GM19238 (cell line): ENCODE data around the gene PHTF2.
"Not testable (repeated sequence)": the region's sequence is repeated elsewhere in the genome, so short reads cannot be mapped to it uniquely, and the experiment has no call there.

Experiments
- DNase-seq: peaks from one replicate; pipeline ENCODE4 v3.0.0; 2011; ENCODE audit warnings: low spot score; ENCODE audit not compliant: insufficient read length

The PHTF2 gene

DNA sequence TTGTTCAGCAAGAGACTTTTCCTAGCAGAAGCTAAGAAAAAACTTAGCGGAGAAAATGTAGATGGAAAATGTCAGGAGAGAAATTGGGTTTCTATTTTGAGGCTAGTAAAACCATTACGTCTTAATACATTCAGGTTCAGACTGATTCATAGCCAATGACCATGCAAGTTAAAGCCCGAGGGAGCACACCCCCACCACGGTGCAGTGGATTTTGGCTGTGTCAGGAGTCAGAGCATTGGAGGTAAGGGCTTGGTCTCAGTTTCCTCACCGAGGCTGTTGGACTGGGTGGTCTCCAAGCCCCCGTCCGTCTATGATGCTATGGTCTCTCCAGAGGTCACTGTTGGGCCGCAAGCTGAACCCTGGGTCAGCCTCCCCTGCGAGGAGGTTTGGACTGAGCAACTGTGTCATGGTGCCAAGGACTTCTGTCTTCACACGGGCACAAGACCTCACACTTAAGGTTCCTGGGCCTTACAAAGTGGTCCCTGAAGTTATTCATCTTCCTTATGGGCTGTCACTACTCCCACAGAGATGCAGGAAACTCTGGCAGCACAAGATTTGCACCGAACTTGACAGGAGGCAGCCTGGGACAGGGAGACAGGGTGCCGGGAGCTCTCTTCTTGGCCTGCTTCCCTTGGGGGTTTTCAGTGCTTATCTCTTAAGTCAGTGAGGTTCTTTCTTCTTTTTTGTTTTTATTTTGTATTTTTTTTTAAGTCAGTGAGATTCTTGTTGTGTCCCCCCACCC, 186.8 kb downstream of the PHTF2 start:
- no peak for DNase-seq

DNA sequence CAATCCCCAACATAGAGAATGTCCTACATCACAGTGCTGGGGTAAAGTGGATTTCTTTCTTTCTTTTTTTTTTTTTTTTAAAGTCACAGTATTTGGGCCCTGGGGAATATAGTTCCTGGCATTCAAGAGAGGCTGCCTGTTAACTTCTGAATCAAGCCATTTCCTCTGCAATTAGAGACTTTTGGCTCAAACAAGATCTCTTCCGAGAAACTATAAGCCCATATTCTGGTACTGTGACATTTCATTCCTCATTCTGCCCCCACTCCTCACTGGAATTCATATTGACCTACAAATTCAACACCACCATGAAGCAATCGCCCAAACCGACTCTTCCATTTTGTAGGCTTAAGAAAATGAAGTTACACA, 187.4 kb downstream of the PHTF2 start:
- DNase-seq, result no peak

DNA sequence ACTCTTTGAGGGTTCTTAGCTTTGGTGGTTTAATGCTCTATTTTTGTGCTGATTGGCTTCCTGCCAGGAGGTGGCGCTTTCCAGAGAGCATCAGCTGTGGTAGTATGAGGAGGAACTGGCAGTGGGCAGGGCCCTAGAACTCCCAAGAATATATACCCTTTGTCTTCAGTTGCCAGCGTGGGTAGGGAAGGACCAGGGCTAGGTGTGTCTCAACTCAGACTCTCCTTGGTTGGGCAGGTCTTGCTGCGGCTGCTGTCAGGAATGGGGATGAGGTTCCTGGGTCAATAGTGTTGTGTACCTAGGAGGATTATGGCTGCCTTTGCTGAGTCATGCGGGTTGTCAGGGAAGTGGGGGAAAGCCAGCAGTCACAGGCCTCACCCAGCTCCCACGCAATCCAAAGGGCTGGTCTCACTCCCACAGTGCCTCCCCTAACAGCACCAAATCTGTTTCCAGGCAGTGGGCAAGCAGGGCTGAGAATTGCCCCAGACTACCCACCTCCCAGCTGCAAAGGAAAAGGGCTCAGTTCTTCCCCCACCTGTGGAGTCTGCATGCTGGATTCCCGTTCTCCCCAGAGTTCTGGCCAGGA, 191.5 kb downstream of the PHTF2 start:
- DNase-seq, result no peak

DNA sequence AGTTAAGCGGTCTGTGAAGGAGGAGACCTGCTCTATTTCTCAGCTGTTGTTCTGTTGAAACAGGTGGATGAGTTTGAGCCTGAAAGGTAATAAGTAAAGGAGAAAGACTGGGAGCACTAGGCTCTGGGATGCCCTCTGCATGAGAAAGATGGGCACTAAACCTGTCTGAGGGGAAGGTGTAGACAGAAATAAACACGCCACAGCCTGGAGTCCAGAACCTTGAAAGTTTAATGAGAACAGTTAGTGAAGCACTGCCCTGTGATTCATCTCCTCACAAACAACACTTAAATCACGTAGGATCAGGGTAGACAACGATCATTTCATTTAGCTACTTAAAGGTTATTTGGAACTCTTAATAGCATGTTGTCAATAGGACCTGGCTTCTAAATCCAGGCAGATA, 193.1 kb downstream of the PHTF2 start:
- DNase-seq, result no peak

DNA sequence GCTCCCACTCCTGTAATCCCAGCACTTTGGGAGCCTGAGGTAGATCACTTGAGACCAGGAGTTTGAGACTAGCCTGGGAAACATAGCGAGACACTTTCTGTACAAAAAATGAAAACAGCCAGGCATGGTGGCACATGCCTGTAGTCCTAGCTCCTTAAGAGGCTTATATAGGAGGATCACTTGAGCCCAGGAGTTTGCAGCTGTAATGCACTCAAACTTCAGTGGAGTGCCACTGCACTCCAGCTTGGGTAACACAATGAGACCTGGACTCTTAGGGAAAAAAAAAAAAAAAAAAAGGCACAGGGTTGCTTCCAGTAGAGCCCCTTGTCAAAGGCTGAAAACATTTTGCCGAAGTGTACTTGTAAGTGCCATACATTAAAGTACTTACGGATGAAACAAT, 195.3 kb downstream of the PHTF2 start:
- no peak for DNase-seq

DNA sequence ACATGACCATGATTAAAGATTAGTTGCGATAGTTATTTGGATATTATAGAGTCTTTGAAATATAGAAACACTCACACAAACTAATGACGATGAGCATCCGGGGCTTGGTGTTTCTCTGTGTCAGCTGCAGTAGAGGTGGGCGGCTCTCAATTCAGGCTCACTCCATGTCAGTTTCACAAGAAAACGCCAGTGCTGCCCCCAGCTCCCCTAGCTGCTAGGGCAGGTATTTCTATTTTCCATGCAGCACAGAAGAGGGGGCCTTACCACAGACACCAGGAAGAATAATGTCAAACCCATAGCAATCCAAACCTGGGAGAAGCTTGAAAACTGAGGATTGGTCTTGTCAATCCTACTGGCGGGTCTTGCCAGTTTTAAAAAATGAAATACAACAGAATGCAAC, 197.1 kb downstream of the PHTF2 start:
- DNase-seq, result no peak

DNA sequence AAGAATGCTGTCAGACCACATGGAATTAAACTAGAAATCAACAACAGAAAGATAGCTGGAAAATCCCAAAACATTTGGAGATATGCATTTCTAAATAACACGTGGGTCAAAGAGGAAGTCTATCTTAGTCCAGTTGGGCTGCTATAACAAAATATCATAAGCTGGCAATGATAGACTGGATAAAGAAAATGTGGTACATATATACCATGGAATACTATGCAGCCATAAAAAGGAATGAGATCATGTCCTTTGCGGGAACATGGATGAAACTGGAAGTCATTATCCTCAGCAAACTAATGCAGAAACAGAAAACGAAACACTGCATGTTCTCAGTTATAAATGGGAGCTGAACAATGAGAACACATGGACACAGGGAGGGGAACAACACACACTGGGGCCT, 200.6 kb downstream of the PHTF2 start:
- not testable (repeated sequence) for DNase-seq

DNA sequence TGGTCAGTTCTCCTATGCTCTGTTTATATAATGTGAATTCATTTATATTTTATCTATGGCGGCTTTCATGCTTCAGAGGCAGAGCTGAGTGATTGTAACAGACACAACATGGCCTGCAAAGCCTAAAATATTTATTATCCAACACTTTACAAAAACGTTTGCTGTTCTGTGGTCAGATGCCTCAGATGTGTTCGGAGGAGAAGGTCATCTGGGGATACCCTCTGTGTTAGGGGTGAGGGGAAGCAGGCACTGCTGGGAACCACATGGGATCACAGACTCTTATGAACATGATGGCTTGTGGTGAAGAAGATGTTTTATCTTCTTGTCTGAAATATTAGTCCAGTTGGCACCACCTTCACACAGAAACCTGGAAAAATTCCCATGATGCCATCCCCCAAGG, 203.4 kb downstream of the PHTF2 start:
- no peak for DNase-seq

DNA sequence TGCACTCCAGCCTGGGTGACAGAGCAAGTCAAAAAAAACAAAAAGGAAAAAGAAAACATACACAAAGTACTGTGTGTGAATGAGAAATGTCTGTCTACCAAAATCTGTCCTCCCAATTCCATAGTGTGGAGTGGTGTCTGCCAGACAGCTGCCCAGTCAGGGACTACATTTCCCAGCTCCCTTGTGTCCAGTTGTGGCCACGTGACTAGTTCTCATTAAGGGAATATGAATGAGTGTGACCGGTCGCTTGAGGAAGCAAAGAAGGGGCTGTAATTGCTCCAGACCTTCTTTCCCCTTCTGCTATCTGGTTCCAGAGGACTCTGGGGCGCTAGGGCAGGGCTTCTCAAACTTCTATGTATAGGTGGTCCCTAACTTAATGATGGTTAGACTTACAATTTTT, 204.1 kb downstream of the PHTF2 start:
- no peak for DNase-seq

DNA sequence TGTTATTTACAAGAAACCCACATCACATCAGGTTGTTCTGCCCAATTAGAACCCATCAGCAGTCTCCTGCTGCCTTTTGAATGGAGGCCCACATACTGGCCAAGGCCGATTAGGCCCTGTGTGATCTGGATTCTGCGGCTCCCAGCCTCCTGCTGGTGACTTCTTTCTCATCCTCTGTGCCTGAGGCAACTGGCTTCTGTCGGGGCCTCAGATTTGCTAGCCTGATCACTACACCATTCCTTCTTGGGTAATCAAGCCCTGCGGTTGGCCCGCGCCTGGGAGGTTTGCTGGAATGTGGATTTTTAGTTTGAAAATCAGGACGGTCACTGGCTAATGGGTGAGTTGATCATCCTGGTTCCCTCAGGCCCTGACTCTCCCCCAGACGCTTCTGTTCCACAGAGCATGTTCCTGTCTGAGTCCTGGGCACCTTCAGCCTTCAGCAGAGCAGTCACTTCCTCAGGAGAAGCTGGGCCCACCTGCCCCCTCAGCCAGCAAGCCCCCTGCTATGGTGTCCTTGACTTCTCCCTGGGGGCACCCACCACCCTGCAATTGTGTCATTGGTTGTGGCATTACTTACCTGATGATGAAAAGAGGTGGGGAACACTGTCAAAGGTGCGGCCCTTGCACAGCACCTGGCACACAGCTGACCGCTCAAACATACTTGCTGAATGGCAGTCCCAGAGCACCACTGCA, 207.6 kb downstream of the PHTF2 start:
- DNase-seq, result no peak
